ENCODE results near the gene MCRS1. TPM values are rescaled to one million over a fixed set of nuclear protein-coding genes. Genes with fewer than 3 reads are reported as not detected.

MCRS1 gene
- total RNA-seq, 4 donors from 2014 or later: 35.3 to 62.5 (median 51.1) TPM

DNA sequence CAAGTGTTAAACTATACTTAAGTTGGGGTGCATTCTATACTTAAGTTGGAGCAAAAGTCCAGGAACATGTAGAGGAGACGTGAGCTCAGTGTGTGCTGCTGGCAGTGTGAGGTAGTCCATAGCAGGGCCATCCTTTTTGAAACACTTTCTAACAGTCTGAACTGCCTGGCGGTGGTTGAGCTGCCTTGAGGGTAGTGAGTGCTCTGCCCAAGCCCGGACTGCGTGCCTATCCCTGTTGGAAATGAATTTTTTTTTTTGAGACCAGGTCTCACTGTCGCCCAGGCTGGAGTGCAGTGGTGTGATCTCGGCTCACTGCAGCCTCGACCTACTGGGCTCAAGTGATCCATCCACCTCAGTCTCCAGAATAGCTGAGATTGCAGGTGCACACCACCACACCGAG lies 15.0 kb downstream of the MCRS1 start:
- Histone ChIP-seq H3K36me3 (peaks cover 0 to 23% of the 10 kb centered on the region in 2 donors), H3K27ac (no peak overlapping the region), H3K9me3 (no peaks in the 10 kb centered on the region), H3K4me3 (no peak overlapping the region), H3K4me1 (peaks cover 0 to 17% (median 10%) of the 10 kb centered on the region in 3 donors), H3K27me3 (peaks cover 24% of the 10 kb centered on the region)
- TF ChIP-seq POLR2AphosphoS5 (IDR thresholded peaks at IDR 0.05): no peak
- WGBS, 2 donors (ENCODE audit: low coverage in 1 of 2): 67 to 78% methylated on average over 4 to 7 of the region's 8 CpGs
- ATAC-seq: no peak

DNA sequence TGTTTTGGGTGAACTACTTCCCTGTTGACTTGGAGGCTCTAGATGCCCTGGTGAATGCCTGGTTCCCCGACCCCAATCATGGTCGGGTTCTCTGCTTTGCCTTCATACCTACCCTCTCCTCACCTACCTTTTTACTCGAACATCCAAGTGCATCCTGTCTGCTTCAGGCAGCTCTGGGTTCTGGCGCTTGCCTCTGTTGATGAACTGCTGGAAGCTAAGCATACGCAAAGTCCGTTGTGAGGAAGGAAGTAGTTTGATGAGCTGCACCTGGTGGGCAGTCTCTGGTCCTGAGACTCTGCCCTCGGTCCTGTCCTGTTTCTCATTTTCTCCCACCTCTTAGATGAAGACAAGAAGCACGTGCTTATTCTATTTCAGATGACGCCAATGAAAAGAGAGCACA lies 15.5 kb downstream of the MCRS1 start:
- TF ChIP-seq POLR2AphosphoS5 (IDR thresholded peaks at IDR 0.05): no peak
- no peak for TF ChIP-seq POLR2A (IDR thresholded peaks at IDR 0.05)
- TF ChIP-seq EP300 (IDR thresholded peaks at IDR 0.05): no peak
- TF ChIP-seq, protein P1, sequence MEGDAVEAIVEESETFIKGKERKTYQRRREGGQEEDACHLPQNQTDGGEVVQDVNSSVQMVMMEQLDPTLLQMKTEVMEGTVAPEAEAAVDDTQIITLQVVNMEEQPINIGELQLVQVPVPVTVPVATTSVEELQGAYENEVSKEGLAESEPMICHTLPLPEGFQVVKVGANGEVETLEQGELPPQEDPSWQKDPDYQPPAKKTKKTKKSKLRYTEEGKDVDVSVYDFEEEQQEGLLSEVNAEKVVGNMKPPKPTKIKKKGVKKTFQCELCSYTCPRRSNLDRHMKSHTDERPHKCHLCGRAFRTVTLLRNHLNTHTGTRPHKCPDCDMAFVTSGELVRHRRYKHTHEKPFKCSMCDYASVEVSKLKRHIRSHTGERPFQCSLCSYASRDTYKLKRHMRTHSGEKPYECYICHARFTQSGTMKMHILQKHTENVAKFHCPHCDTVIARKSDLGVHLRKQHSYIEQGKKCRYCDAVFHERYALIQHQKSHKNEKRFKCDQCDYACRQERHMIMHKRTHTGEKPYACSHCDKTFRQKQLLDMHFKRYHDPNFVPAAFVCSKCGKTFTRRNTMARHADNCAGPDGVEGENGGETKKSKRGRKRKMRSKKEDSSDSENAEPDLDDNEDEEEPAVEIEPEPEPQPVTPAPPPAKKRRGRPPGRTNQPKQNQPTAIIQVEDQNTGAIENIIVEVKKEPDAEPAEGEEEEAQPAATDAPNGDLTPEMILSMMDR (IDR thresholded peaks at IDR 0.05): no peak
- WGBS, 2 donors (ENCODE audit: low coverage in 1 of 2): 36 to 40% methylated on average over 2 to 7 of the region's 9 CpGs
- peaks cover 28% of the 10 kb centered on the region for H3K27me3 ChIP-seq
- peaks cover 0 to 17% (median 10%) of the 10 kb centered on the region in 3 donors for H3K4me1 ChIP-seq
- no peak overlapping the region for H3K4me3 ChIP-seq
- H3K9me3 ChIP-seq: no peaks in the 10 kb centered on the region
- peaks cover 0 to 19% of the 10 kb centered on the region in 2 donors for H3K36me3 ChIP-seq
- no peak for ATAC-seq
- no peak overlapping the region for H3K27ac ChIP-seq

DNA sequence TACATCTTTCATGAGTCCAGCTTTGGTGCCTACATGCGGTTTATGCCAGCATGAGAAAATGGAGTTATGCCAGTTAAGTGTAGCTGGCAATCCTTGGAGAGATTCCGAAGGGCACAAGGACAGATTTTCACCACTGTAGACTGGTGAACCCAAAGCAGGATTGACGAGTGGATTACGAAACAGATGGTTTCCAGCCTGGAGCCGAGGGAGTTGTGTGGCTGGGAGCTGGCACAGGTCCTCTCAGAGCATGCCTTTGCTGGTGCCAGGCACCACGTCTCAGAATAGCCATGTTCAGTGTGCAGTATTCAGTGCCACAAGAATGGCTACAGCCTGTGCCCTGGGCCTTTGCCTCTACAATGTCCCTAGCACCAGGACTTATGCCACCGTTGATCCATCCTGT lies 15.9 kb downstream of the MCRS1 start:
- Histone ChIP-seq H3K4me3 (no peak overlapping the region), H3K36me3 (peaks cover 0 to 14% of the 10 kb centered on the region in 2 donors), H3K27me3 (peaks cover 32% of the 10 kb centered on the region), H3K4me1 (peaks cover 0 to 17% (median 10%) of the 10 kb centered on the region in 3 donors), H3K27ac (no peak overlapping the region), H3K9me3 (no peaks in the 10 kb centered on the region)
- ATAC-seq: no peak
- 45 to 62% methylated on average over 2 to 5 of the region's 7 CpGs for WGBS, 2 donors (ENCODE audit: low coverage in 1 of 2)
- TF ChIP-seq, protein P1 (IDR thresholded peaks at IDR 0.05): no peak

DNA sequence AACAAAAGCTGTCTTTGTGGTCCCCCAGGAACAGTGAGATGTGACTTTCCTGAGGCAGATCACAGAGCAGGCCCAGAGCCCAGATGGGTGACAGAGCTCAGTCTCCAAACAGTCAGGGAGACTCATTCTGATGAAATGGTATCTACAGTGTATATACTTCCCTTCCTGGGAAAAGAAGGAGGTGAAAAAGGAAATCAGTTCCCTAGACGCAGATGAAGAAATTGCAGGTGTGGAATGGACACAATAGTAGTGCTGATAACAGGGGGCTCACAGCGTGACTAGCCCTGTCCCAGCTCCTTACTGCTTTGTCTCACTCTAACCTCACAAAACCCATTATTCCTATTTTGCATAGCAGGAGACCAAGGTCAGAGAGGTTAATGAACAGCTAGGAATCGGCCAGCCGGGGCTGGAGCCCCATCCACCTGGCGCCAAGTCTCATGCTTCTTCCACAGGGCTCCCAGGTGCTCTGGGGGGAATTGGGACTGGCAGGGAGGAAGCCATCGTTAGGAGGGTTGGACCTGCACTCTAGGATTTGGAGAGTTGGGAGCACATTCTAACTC lies 17.2 kb downstream of the MCRS1 start:
- no peak for ATAC-seq
- TF ChIP-seq POLR2AphosphoS5 (IDR thresholded peaks at IDR 0.05) (no peak), POLR2A (IDR thresholded peaks at IDR 0.05) (no peak), EP300 (IDR thresholded peaks at IDR 0.05) (no peak)
- TF ChIP-seq, protein P1 (IDR thresholded peaks at IDR 0.05): no peak
- H3K4me3 ChIP-seq: no peak overlapping the region
- H3K4me1 ChIP-seq: peaks cover 0 to 17% (median 10%) of the 10 kb centered on the region in 3 donors
- H3K36me3 ChIP-seq: peaks cover 0 to 2% of the 10 kb centered on the region in 2 donors
- H3K27ac ChIP-seq: no peak overlapping the region
- peaks cover 45% of the 10 kb centered on the region for H3K27me3 ChIP-seq
- WGBS, 2 donors (ENCODE audit: low coverage in 1 of 2): 79% methylated on average over 3 of the region's 6 CpGs; no CpG with 5 or more reads in 1 of the 2 donors
- no peaks in the 10 kb centered on the region for H3K9me3 ChIP-seq

DNA sequence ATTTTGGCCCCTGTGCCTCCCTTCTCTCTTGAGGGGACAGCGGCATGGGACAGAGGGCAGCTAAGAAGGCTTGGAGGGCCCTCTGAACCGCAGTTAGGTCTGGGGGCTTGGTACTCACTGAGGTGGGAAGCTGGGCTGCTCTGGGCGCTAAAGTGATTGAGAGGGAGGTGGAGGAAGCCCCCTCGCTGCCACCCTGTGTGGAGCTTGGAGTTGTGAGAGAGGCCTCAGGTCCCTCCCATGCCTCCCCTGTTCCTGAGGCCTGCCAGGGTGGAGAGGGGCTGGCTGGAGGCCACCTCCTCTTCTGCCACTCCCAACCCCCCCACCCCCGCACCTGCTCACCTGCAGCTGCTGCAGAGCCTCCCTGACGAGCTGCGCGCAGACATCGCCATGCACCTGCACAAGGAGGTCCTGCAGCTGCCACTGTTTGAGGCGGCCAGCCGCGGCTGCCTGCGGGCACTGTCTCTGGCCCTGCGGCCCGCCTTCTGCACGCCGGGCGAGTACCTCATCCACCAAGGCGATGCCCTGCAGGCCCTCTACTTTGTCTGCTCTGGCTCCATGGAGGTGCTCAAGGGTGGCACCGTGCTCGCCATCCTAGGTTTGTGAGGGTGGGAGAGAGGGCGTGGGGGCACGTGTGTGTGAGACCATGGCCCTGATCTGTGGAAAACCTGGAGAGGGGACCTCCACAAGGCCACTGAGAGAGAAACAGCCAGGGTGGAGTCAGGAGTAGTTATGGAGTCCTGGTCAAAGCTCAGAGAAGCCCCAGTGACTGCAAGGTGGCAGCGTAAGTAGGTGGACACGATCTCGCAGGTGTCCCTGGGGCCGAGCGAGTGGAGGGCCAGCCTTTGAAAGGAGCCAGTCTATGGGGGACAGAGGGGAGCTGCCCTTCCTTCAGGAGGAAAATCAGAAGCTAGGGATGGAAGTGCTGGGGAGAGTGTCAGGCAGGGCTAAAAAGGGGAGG lies 17.9 kb downstream of the MCRS1 start:
- peaks cover 0 to 17% (median 10%) of the 10 kb centered on the region in 3 donors for H3K4me1 ChIP-seq
- WGBS, 2 donors (ENCODE audit: low coverage in 1 of 2): 86% methylated on average over 6 of the region's 28 CpGs; no CpG with 5 or more reads in 1 of the 2 donors
- H3K9me3 ChIP-seq: no peaks in the 10 kb centered on the region
- no peak overlapping the region for H3K27ac ChIP-seq
- no peak for ATAC-seq
- no peak overlapping the region for H3K4me3 ChIP-seq
- TF ChIP-seq, protein P1 (IDR thresholded peaks at IDR 0.05): no peak
- no peak for TF ChIP-seq EP300 (IDR thresholded peaks at IDR 0.05)
- no peak for TF ChIP-seq POLR2AphosphoS5 (IDR thresholded peaks at IDR 0.05)
- no peak for TF ChIP-seq POLR2A (IDR thresholded peaks at IDR 0.05)
- H3K36me3 ChIP-seq: no peaks in the 10 kb centered on the region
- peaks cover 49% of the 10 kb centered on the region for H3K27me3 ChIP-seq

Data from gastroesophageal sphincter (tissue), 4 donors.